ENCODE measurements around the gene GAK. TPM values are rescaled to one million over a fixed set of nuclear protein-coding genes. Genes with fewer than 3 reads are reported as not detected.

The GAK gene
- total RNA-seq, 1 donor from 2014 or later: 191 TPM

Other genes starting within 250 kb of the GAK start
- 0.66 and 1.0 TPM in 2 replicates for gene SLC49A3, start 243.2 kb downstream of the GAK start, total RNA-seq
- gene PCGF3, start 226.5 kb downstream of the GAK start, total RNA-seq: 41.8 and 43.1 TPM in 2 replicates
- 2.1 and 3.1 TPM in 2 replicates for gene CPLX1, start 106.2 kb downstream of the GAK start, total RNA-seq
- gene TMEM175, start 144 bp upstream of the GAK start, total RNA-seq: 24.9 and 28.3 TPM in 2 replicates
- 18.0 and 19.2 TPM in 2 replicates for gene DGKQ, start 41.3 kb upstream of the GAK start, total RNA-seq
- gene IDUA, start 54.7 kb upstream of the GAK start, total RNA-seq: 38.9 and 45.9 TPM in 2 replicates
- gene SLC26A1, start 61.1 kb upstream of the GAK start, total RNA-seq: 0.17 and 0.34 TPM in 2 replicates
- gene FGFRL1, start 79.3 kb upstream of the GAK start, total RNA-seq: 6.8 and 8.0 TPM in 2 replicates
- 2.1 and 2.6 TPM in 2 replicates for gene RNF212, start 181.2 kb upstream of the GAK start, total RNA-seq
- gene SPON2, start 240.3 kb upstream of the GAK start, total RNA-seq: 14.0 and 16.5 TPM in 2 replicates